Central memory CD4-positive, alpha-beta T cell (primary cell): ENCODE results near the gene CERCAM.

Experiments
- DNase-seq: peaks from one replicate; pipeline ENCODE4 v3.0.0; 2022
- total RNA-seq, 3 experiments: gene quantifications; one replicate each; lab custom pipeline; 2026; lab: John Stamatoyannopoulos, UW

CERCAM gene, protein sequence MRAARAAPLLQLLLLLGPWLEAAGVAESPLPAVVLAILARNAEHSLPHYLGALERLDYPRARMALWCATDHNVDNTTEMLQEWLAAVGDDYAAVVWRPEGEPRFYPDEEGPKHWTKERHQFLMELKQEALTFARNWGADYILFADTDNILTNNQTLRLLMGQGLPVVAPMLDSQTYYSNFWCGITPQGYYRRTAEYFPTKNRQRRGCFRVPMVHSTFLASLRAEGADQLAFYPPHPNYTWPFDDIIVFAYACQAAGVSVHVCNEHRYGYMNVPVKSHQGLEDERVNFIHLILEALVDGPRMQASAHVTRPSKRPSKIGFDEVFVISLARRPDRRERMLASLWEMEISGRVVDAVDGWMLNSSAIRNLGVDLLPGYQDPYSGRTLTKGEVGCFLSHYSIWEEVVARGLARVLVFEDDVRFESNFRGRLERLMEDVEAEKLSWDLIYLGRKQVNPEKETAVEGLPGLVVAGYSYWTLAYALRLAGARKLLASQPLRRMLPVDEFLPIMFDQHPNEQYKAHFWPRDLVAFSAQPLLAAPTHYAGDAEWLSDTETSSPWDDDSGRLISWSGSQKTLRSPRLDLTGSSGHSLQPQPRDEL
- total RNA-seq, result 0.05 to 0.39 (median 0.14) reads per million in 3 experiments

DNA sequence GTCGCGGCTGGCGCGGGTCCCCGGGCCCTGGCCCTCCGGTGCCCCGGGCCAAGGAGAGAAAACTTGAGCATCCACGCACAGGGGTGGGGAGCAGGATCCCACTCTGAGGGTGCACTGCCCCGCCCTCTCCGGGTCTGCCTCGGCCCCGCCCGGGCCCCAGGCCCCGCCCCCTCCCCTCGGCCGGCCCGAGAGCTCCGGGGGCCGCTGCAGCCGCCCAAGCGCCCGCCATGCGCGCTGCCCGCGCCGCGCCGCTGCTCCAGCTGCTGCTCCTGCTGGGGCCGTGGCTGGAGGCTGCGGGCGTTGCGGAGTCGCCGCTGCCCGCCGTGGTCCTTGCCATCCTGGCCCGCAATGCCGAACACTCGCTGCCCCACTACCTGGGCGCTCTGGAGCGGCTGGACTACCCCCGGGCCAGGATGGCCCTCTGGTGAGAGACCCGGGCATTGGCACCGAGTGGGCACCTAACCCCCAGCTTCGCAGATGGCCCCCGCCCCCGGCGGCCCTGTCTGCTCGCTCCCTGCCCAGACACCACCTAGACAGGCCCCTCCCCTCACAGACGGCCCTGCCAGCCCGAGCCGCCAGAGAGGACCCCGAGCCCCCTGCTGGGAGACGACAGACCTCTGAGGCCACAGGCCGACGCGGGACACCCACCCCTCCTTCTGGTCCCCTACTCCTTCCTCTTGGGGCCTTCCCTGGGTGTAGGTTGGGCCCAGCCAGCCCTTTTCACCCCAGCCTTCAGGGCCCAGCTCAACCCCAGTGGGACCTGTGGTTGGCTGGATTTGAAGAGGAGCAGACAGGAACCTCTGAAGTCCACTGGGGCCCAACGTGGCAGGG is at the start of gene CERCAM:
CERCAM (plus strand) TSS at position 207 of the 831 bp plus-strand sequence; CDS start at position 228, 21 bp downstream.
- no peak for DNase-seq

DNA sequence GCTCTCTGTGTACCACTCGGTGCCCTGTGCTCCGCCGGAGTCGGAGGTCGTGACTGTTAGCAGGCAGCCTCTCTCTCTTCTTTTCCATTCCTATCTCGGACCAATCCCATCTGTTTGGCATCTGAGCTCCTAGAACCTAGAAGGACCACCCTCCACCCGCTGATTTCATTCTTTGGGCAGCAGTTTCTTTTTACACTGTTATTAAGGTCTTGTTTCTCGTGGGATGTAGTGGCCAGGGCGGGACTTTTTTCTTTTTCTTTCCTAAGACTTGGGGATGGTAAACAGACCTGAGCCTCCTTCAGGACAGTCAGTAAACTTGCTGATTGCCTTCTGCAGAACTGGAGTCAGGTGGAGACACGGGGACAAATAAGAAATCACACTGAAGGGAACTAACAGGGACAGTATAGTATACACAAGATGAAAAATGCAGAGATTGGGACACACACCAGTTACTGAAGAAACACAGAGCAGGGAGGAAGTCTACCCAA is 49.0 kb upstream of the CERCAM start:
- no peak for DNase-seq

DNA sequence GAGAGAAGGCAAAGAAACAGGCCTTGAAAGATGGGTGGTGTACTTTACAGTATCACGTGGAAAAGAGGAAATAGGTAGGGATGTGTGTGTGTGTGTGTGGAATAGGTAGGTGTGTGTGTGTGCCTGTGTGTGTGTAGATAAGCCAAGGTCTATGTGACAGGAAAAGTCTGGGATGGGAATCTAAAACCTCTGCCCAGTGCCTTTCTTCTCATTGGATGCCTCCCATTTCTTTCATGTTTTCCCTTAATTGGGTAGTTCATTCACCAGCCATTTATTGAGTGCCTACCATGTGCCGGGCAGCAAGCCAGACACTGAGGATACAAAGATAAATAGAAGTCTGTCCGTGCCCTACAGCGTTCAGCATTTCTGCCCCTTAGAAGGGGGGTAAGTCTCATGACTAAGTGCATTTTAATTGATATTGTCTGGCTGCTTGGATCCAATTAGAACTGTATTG is 48.4 kb upstream of the CERCAM start:
- no peak for DNase-seq

- no peak for DNase-seq
Observed at GRCh38 chr9:128372784-128373183, 47.9 kb upstream of the CERCAM start.

DNA sequence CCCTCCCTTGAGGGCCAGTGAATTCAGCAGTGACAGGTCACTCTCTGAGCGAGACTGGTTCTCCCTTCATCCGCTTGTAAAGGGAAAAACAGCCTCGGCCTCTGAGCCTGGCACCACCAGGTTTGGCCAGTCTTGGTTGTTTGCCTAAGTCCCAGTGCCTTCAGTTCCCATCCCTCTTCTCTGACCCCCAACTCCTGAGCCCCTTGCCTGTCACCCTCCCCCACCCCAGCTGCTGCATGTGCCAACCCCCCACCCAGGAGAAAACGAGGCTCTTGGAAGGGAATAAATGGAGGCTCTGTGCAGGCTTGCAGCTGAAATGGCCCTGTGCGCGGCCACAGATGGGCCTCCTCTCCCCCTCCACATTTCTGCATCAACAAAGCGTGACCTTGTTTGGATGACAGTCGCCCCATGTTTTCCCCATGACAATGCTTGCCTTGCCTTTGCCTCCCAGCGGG is 46.4 kb upstream of the CERCAM start:
- no peak for DNase-seq

- no peak for DNase-seq
Observed at GRCh38 chr9:128375865-128376264, 44.8 kb upstream of the CERCAM start.

- DNase-seq, result no peak
Observed at GRCh38 chr9:128382261-128382660, 38.4 kb upstream of the CERCAM start.

DNA sequence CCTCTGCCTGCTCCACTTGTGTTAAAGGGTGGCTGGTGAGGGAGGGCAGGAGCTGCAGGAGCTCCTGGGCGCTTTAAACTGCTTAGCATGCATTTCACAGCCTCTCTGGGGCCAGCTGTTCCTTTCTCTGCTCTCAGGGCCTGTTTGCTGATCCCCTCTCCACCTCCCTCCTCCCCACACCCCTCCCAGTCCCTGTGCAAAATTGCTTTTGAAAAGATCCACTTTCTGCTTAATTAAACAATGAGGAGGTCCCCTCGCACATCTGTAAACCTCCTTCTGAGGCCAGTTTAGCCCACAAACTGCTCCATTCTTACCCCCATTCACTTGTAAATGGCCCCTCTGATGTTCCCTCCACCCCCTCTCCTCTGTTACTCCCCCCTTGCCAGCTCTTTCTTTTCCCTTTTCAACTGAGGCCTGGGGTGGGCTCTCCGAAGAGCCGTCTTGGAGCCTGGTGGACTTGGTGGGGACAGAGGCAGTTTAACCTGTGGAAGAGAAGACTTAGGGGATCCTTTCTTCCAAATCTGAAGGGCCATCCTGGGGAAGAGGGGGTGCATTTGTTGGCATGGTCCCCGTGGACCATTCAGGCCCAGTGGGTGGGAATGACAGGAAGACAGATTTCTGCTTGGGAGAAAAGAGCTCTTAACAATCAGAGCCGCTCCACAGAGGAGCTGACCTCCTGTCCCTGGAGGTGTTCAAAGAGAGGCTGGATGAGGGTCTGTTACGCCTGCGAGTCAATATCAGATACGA is 37.5 kb upstream of the CERCAM start:
- DNase-seq, result no peak

GRCh38 chr9:128383791-128384190 is 36.9 kb upstream of the CERCAM start:
- no peak for DNase-seq

- DNase-seq, result no peak
Observed at GRCh38 chr9:128384801-128385495, 35.7 kb upstream of the CERCAM start.

GRCh38 chr9:128385496-128386460 is 34.9 kb upstream of the CERCAM start:
- no peak for DNase-seq

DNA sequence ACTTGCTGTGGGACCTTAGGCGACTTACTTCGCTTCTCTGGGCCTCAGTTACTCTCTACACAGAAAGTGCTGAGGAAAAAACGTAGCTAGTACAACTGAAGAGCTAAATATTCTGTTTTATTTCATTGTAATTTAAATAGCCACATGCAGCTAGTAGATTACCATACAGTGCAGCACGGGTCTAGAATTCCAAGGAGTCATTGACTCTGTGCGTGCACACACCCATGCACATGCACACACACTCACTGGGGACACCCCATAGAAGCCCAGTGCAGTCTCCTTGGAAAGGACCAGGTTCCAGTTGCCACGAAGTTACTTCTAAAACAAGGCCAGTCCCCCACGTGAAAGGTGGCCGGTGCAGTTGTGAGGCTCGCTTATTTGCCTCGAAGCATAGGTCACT is 32.5 kb upstream of the CERCAM start:
- DNase-seq, result no peak

GRCh38 chr9:128389395-128390149 is 31.1 kb upstream of the CERCAM start:
- no peak for DNase-seq

DNA sequence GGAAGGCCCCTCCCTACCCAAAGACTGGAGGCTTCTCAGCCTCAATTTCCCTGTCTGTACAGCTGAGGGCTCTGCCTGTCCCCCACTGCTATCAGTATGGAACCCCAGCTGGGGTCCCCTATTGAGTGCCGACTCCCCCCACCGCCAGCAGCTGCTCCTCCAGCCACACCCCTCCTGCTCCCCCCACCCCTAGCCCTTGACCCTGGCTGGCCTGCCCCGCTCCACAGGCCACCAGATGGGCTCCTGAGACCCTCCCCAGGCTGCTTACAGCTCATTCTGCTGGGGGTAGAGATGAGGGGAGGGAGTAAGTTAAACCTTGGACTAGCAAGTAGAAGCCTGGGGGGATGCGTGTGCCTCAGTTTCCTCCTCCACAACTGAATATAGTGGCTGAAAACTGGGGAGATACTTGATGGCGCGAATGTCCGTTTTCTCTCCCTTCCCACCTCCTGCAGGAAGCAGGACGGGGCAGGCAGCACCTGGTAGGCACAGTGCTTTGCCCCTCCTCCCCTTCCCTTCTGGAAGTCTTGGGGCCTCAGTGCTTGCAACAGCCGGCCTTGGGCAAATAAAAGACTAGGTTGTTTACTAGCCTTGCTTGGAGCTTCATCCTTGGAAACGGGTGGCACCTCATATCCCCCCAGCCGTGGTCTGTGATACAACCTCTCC is 30.4 kb upstream of the CERCAM start:
- DNase-seq, result no peak

GRCh38 chr9:128390813-128391711 is 29.6 kb upstream of the CERCAM start:
- DNase-seq, result no peak

GRCh38 chr9:128391956-128392301 is 28.7 kb upstream of the CERCAM start:
- DNase-seq, result no peak

DNA sequence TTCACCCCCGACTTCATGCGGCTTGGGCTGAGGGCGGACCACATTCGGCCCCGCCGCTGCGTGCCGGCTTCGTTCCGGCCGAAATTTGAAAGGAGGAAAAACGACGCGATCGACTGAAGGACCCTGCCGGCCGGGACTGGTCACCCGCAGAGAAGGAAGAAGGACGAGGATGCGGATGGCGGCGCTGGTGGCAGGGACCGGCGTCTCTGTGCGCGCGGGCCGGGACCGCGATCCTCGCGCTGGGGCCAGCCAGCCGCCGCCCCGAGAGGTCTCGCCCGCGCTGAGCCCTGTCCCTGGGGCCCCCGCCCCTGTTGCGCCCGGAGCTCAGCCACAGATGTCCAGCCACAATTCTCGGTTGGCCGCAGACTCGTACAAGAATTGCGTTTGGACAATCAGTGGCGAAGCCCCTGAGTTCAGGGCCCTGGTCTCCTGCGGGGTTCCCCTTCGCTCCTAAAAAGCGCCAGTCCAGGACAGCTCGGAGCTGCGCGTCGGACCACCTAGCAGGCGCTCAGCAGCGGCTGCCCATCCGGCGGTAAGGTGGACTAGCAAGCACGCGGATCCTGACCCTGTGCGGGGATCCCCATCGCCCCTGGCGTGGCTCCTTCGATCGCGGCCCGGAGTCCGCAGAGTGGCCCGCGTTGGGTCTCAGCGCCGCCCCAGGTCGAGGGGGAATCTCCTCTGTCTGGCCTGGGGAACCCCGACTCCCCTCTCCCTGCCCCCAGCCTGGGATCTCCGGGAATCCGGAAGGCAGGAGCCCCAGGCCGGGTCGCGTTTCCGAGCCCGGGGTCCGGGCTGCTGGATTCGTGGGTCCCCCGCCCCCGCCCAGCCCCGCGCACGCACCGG is 28.1 kb upstream of the CERCAM start:
- DNase-seq, result no peak
